Skeletal muscle tissue (tissue), 4 donors: ENCODE results near the gene HSD17B1. TPM values are rescaled to one million over a fixed set of nuclear protein-coding genes. Genes with fewer than 3 reads are reported as not detected.

Experiments
- H3K27ac ChIP-seq: one replicate; pipeline ENCODE4 v1.7.0; 2013; ENCODE audit warnings: mild to moderate bottlenecking, low read depth, low read length, inconsistent platforms
- H3K27me3 ChIP-seq, 3 donors: one replicate each; pipeline ENCODE4 v1.7.0; 2013; ENCODE audit warnings: low read length in 3 of 3; ENCODE audit not compliant: control insufficient read depth in 3 of 3, insufficient read depth in 3 of 3
- H3K36me3 ChIP-seq, 3 donors: one replicate each; pipeline ENCODE4 v1.7.0; 2013; ENCODE audit warnings: low read length in 3 of 3; ENCODE audit not compliant: control insufficient read depth in 3 of 3, insufficient read depth in 3 of 3
- H3K4me1 ChIP-seq, 3 donors: one replicate each; pipeline ENCODE4 v1.7.0; 2013; ENCODE audit warnings: low read length in 3 of 3, mild to moderate bottlenecking in 3 of 3; ENCODE audit not compliant: control insufficient read depth in 3 of 3, insufficient read depth in 3 of 3
- H3K4me3 ChIP-seq, 3 donors: one replicate each; pipeline ENCODE4 v1.7.0; 2013; ENCODE audit warnings: low read length in 3 of 3
- H3K9ac ChIP-seq, 3 donors: one replicate each; pipeline ENCODE4 v1.7.0; 2013; ENCODE audit warnings: low read length in 3 of 3, mild to moderate bottlenecking in 3 of 3, moderate library complexity in 2 of 3, low read depth in 1 of 3
- H3K9me3 ChIP-seq, 3 donors: one replicate each; pipeline ENCODE4 v1.7.0; 2013; ENCODE audit warnings: low read length in 3 of 3; ENCODE audit not compliant: control insufficient read depth in 3 of 3
- total RNA-seq: library from RNA; depleted of rRNA; stranded (reverse); fragments of >200 nt; gene quantifications from one replicate; pipeline ENCODE4 v1.2.3, GENCODE V29; 2014
- donor health status: Osteomylitis.

The HSD17B1 gene
- total RNA-seq, 1 donor from 2014 or later = 1.6 TPM

DNA sequence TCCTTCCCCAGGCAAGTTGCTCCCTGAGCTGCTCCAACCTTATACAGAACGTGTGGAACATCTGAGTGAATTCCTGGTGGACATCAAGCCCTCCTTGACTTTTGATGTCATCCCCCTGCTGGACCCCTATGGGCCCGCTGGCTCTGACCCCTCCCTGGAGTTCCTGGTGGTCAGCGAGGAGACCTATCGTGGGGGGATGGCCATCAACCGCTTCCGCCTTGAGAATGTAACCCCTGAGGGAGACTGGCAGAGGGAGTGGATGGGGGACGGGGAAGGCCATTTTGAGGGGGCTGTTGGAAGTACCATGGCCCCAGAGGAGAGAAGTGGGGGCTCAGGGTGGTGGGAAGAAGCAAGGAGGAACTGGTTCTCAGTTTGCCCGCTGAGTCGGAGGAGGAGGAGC is 11.2 kb downstream of the HSD17B1 start:
- Histone ChIP-seq H3K9ac (peak overlapping the region in 2 of 3 donors; percentile 92 to 98), H3K27me3 (no peaks in the 10 kb centered on the region), H3K36me3 (peaks cover 29 to 32% (median 31%) of the 10 kb centered on the region in 3 donors), H3K4me3 (peak overlapping the region; percentile 41 to 98 (median 92)), H3K27ac (no peak overlapping the region), H3K4me1 (peaks cover 45 to 60% (median 54%) of the 10 kb centered on the region in 3 donors), H3K9me3 (no peaks in the 10 kb centered on the region)

GRCh38 chr17:42564815-42565522 is 12.2 kb downstream of the HSD17B1 start:
- Histone ChIP-seq H3K27ac (no peak overlapping the region), H3K9ac (peak overlapping the region in 1 of 3 donors; percentile 98), H3K9me3 (no peaks in the 10 kb centered on the region), H3K36me3 (peaks cover 40 to 42% (median 42%) of the 10 kb centered on the region in 3 donors), H3K27me3 (no peaks in the 10 kb centered on the region), H3K4me3 (no peak overlapping the region), H3K4me1 (peaks cover 45 to 60% (median 55%) of the 10 kb centered on the region in 3 donors)

DNA sequence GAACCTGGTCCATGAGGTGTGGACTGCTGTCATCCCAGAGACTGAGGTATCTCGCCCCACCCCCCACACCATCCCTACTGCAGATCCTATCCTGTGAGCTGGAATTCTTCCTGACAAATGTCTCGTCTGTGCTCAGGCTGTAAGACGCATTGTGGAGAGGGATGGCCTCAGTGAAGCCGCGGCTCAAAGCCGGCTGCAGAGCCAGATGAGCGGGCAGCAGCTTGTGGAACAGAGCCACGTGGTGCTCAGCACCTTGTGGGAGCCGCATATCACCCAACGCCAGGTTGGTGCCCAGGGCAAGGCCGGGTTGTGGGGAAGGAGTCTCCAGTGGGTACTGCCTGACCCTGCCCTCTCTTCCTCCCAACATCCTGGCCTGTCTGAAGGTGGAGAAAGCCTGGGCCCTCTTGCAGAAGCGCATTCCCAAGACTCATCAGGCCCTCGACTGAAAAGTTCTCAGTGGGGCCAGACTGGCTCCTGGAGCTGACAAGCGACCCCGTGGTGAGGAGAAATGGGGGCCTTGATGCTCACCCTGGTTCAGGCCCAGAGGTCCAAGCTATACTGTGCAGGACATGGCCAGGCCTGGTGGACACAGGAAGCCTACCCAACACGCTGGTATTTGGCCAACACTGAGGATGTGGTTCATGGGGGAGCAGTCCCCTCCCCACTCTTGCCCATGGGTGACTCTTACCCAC is 12.9 kb downstream of the HSD17B1 start:
- Histone ChIP-seq H3K27me3 (no peaks in the 10 kb centered on the region), H3K27ac (peak overlapping the region; percentile 81), H3K36me3 (peaks cover 43 to 49% (median 44%) of the 10 kb centered on the region in 3 donors), H3K4me1 (peaks cover 45 to 60% (median 55%) of the 10 kb centered on the region in 3 donors), H3K9me3 (no peaks in the 10 kb centered on the region), H3K4me3 (peak overlapping the region in 1 of 3 donors; percentile 91), H3K9ac (peak overlapping the region in 1 of 3 donors; percentile 95)

DNA sequence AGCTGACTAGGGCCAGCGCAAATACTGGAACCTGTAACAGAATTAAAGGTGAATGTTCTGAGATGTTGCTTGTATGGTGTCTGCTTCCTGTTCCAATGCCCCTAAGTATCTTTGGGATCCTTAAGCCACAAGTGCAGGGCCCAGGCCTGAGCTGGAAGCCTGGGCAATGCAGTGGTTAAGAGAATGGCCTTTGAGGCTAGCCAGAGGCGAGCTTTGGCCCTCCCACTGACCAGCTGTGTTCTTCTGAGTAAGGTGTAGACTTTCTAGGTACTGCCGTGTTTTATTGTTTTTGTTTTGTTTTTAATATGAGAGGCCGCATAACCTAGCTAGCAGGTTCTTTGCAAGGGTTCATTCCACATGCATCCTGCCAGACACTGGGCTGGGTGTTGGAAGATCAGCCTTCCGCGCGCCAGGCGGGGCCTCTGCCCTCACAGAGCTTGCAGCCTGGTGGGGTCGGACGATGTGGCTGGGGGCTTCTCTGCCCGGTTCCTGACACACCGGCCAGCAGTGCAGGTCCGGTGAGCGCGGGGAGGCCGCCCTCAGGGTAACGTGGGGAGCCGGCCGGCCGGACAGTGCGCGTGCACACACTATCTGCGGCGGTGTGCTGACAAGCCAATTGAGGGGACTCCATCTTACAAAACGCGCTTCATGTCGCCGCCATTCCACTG is 13.6 kb downstream of the HSD17B1 start:
- Histone ChIP-seq H3K27ac (peak overlapping the region; percentile 81), H3K9me3 (no peaks in the 10 kb centered on the region), H3K9ac (peak overlapping the region; percentile 78 to 95 (median 81)), H3K36me3 (peaks cover 45 to 51% (median 49%) of the 10 kb centered on the region in 3 donors), H3K4me1 (peaks cover 44 to 58% (median 54%) of the 10 kb centered on the region in 3 donors), H3K27me3 (no peaks in the 10 kb centered on the region), H3K4me3 (peak overlapping the region; percentile 77 to 91 (median 91))

GRCh38 chr17:42566883-42567573 is 14.3 kb downstream of the HSD17B1 start, which contains the start of gene MLX:
Gene MLX (plus strand): TSS chr17:42567100. CDS start chr17:42567125, 25 bp downstream.
- peak within 1 kb of the TSS; percentile 81 for H3K27ac ChIP-seq
- H3K9ac ChIP-seq = peak within 1 kb of the TSS; percentile 81 to 95 (median 90)
- H3K9me3 ChIP-seq = no peaks in the 10 kb centered on the region
- peaks cover 52 to 58% (median 56%) of the 10 kb centered on the region in 3 donors for H3K36me3 ChIP-seq
- peak within 1 kb of the TSS; percentile 77 to 91 (median 91) for H3K4me3 ChIP-seq
- H3K27me3 ChIP-seq = no peaks in the 10 kb centered on the region
- peaks cover 39 to 52% (median 48%) of the 10 kb centered on the region in 3 donors for H3K4me1 ChIP-seq

DNA sequence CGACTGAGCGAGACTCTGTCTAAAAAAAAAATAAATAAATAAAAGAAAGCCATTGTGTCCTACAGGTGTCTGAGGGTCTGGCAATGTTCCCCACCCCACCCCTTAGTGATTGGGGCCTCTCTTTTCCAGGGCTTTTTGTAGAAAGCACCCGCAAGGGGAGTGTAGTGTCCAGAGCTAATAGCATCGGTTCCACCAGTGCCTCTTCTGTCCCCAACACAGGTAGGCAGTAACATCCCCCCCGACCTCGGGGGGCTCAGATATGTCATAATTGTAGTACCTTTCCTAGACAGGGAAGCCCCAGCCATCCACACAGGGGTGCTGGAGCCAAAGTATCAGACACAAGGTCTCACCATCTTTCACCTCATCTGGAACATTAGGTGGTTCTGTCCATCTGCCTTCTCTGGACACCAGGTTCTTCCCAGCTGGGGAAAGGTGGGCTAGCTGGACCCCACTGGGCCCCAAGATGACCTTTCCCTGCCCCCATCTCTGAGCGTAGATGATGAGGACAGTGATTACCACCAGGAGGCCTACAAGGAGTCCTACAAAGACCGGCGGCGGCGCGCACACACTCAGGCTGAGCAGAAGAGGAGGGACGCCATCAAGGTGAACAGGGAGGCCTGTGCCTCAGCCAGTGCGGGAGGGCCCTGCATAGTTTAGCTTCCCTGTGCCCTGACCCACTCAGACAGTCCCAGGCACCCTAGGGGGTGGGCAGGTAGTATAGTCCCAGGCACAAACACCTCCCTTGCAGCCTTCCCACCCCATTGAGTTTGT is 15.8 kb downstream of the HSD17B1 start:
- Histone ChIP-seq H3K36me3 (peaks cover 66 to 69% (median 67%) of the 10 kb centered on the region in 3 donors), H3K27ac (no peak overlapping the region), H3K4me3 (no peak overlapping the region), H3K27me3 (no peaks in the 10 kb centered on the region), H3K9ac (no peak overlapping the region), H3K9me3 (no peaks in the 10 kb centered on the region), H3K4me1 (peaks cover 26 to 37% (median 35%) of the 10 kb centered on the region in 3 donors)

DNA sequence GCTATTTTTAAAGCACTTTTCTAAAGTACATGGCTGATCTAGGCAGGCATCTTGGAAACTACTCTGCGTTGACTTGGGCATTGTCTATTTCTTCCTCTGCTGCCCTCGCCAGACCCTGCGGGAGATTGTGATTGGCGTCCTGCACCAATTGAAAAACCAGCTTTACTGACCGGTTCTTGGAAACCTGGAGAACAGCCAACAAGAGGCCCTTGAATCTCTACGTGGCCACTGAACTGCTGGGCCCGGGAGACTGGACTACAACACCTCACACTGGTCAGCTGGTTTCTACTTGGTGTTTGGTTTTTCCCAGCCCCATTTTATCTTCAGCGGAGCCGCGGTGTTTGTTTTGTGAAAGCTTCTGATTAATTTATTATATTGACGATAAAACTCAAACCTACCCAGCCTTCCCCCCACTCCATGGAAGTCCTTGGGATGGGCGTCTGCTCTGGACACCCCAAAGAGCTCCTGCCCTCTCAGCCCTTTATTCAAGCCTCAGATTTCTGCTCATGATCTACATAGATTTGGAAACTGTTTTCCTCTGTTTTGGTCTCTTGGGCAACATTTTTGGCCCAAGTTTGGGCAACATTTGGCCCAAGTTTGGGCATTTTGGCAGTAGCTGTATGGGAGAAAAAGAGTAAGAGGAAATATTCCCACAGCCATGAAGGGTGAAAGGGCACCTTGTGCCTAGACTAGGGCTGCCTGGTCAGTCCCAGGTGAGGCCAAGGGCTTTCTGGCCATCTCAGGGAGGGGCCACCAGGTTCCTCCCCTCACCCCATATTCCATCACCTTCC is 18.9 kb downstream of the HSD17B1 start:
- Histone ChIP-seq H3K36me3 (peaks cover 59 to 63% (median 60%) of the 10 kb centered on the region in 3 donors), H3K4me1 (peaks cover 10 to 16% (median 12%) of the 10 kb centered on the region in 3 donors), H3K27me3 (no peaks in the 10 kb centered on the region), H3K27ac (no peak overlapping the region), H3K9ac (no peak overlapping the region), H3K4me3 (no peak overlapping the region), H3K9me3 (no peaks in the 10 kb centered on the region)

GRCh38 chr17:42573095-42573494 is 20.4 kb downstream of the HSD17B1 start:
- Histone ChIP-seq H3K9ac (no peak overlapping the region), H3K4me1 (peaks cover 11 to 20% (median 14%) of the 10 kb centered on the region in 3 donors), H3K9me3 (no peaks in the 10 kb centered on the region), H3K4me3 (no peak overlapping the region), H3K27ac (no peak overlapping the region), H3K27me3 (no peaks in the 10 kb centered on the region), H3K36me3 (peaks cover 59 to 63% (median 60%) of the 10 kb centered on the region in 3 donors)
